Transverse colon (tissue), 4 donors: Measurements from ENCODE around the gene GPC5.

Experiments used
- POLR2A ChIP-seq: fragments of 450-650 bp; IDR thresholded peaks from one replicate; pipeline ENCODE4 v1.6.1; 2016; ENCODE audit warnings: antibody characterized with exemption, mild to moderate bottlenecking, moderate library complexity
- POLR2AphosphoS5 ChIP-seq, 3 donors: sonication (generic); formaldehyde crosslinking; IDR thresholded peaks; one replicate each; pipeline ENCODE4 v1.6.1; 2016; ENCODE audit warnings: antibody characterized with exemption in 3 of 3
- TF ChIP-seq, protein P1 (sequence below), 5 experiments: fragments of 200-600 bp in 3 of 5; fragments of 450-650 bp in 2 of 5; sonication (generic) in 3 of 5; IDR thresholded peaks; 1 replicate in 2 of 5; 2 replicates in 3 of 5; pipeline ENCODE4 v1.5.1; 2016 to 2017; ENCODE audit warnings: antibody characterized with exemption in 5 of 5, inconsistent platforms in 3 of 5, mild to moderate bottlenecking in 2 of 5, moderate library complexity in 1 of 5

DNA sequence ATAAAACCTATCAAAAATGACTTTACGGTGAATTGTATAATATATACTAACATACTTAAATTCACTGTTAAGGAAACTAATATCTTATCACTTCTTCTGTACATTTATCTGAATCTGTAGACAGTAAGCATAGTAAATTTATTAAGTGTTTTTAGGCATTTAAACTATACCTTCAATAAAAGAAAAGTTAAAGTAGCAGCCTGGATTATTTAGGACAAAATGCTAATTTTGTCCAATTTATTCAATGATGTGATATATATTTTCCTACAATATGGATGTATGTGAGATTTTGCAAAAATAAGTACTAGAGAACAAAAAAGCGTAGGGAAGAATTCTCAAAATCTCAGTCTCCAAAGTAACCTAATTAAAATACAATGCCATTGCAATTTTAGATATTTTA is 299.9 kb downstream of the GPC5 start:
- TF ChIP-seq POLR2AphosphoS5 (IDR thresholded peaks at IDR 0.05) (no peak), POLR2A (no peak)
- TF ChIP-seq, protein P1, sequence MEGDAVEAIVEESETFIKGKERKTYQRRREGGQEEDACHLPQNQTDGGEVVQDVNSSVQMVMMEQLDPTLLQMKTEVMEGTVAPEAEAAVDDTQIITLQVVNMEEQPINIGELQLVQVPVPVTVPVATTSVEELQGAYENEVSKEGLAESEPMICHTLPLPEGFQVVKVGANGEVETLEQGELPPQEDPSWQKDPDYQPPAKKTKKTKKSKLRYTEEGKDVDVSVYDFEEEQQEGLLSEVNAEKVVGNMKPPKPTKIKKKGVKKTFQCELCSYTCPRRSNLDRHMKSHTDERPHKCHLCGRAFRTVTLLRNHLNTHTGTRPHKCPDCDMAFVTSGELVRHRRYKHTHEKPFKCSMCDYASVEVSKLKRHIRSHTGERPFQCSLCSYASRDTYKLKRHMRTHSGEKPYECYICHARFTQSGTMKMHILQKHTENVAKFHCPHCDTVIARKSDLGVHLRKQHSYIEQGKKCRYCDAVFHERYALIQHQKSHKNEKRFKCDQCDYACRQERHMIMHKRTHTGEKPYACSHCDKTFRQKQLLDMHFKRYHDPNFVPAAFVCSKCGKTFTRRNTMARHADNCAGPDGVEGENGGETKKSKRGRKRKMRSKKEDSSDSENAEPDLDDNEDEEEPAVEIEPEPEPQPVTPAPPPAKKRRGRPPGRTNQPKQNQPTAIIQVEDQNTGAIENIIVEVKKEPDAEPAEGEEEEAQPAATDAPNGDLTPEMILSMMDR (IDR thresholded peaks at IDR 0.05) = no peak
